Neural crest cell (in vitro differentiated cells): Measurements from ENCODE around the gene E4F1. TPM values are rescaled to one million over a fixed set of nuclear protein-coding genes. Genes with fewer than 3 reads are reported as not detected.

Experiments
- DNase-seq: peaks from one replicate; pipeline ENCODE4 v3.0.0; 2021; ENCODE audit warnings: low read depth, mixed read lengths, low spot score
- H3K27ac Mint-ChIP-seq: one replicate; pipeline ENCODE4 v1.8.0; 2021; ENCODE audit warnings: mild to moderate bottlenecking, mixed read lengths; ENCODE audit not compliant: unreplicated experiment
- H3K27me3 Mint-ChIP-seq: 2 replicates; pipeline ENCODE4 v1.8.0; 2021; ENCODE audit warnings: low read depth, mild to moderate bottlenecking, mixed read lengths
- H3K36me3 Mint-ChIP-seq: 2 replicates; pipeline ENCODE4 v1.8.0; 2021; ENCODE audit warnings: low read depth, mild to moderate bottlenecking, mixed read lengths
- H3K4me1 Mint-ChIP-seq: 2 replicates; pipeline ENCODE4 v1.8.0; 2021; ENCODE audit warnings: mixed read lengths
- H3K4me3 Mint-ChIP-seq: one replicate; pipeline ENCODE4 v1.8.0; 2021; ENCODE audit warnings: mild to moderate bottlenecking, mixed read lengths
- H3K9me3 Mint-ChIP-seq: 2 replicates; pipeline ENCODE4 v1.8.0; 2021; ENCODE audit warnings: mixed read lengths
- total RNA-seq: library from RNA; stranded (reverse); gene quantifications from 2 replicates; pipeline ENCODE4 v1.2.1, GENCODE V29; 2021
- TF ChIP-seq, protein P1 (sequence below): fragments of 200-600 bp; sonication (generic); conservative IDR thresholded peaks from 2 replicates; pipeline ENCODE4 v1.5.0; 2021; ENCODE audit warnings: antibody characterized with exemption, mild to moderate bottlenecking

Gene E4F1
- total RNA-seq, 1 donor from 2014 or later: 38.9 TPM

DNA sequence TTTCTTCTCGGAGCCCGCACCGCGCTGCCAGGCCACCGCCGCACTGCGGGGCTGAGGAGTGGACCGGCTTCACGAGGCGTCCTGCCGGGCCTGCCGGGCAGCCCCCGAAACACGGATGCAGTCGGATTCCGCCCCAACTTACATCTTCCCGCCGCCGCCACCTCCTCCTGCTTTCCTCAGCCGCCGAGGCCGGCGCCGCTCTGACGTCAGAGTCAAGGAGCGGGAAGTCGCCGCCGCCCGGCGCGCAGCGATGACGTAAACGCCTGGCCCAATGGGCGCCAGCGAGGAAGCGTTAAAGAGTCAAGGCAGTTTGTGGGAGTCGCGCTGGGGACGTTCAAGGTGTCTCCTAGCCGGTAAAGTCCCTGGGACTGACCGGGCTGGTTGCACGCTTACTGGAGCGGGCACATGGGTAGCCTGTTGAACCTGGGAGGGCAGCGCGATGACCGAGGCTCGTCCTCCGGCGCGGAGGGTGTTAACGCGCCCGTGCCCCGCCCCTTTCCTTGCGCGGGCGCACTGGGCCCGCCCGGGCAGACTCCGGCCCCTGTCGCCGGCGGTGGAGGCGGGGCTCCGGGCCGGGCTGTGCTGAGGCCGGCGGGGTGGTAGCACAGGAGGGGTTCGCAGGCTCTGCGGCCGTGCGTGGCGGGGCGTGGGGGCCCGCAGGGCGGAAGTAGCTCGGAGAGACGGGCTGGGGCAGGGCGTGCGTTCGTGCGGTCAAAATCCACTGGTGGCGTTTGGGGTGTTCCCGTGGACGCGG lies 44.7 kb downstream of the E4F1 start, which contains the start of gene RNPS1:
Gene RNPS1, minus strand, starts transcription at position 214 of the 754 bp plus-strand sequence. CDS start 3,483 bp downstream, outside the sequence.
- H3K4me3 Mint-ChIP-seq: peak within 1 kb of the TSS; percentile 98
- peak; percentile 93 for DNase-seq
- TF ChIP-seq, protein P1, sequence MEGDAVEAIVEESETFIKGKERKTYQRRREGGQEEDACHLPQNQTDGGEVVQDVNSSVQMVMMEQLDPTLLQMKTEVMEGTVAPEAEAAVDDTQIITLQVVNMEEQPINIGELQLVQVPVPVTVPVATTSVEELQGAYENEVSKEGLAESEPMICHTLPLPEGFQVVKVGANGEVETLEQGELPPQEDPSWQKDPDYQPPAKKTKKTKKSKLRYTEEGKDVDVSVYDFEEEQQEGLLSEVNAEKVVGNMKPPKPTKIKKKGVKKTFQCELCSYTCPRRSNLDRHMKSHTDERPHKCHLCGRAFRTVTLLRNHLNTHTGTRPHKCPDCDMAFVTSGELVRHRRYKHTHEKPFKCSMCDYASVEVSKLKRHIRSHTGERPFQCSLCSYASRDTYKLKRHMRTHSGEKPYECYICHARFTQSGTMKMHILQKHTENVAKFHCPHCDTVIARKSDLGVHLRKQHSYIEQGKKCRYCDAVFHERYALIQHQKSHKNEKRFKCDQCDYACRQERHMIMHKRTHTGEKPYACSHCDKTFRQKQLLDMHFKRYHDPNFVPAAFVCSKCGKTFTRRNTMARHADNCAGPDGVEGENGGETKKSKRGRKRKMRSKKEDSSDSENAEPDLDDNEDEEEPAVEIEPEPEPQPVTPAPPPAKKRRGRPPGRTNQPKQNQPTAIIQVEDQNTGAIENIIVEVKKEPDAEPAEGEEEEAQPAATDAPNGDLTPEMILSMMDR: no peak
- H3K36me3 Mint-ChIP-seq: peaks cover 5% of the 10 kb centered on the region
- H3K27ac Mint-ChIP-seq: peak within 1 kb of the TSS; percentile 100
- no peaks in the 10 kb centered on the region for H3K9me3 Mint-ChIP-seq
- H3K4me1 Mint-ChIP-seq: peaks cover 32% of the 10 kb centered on the region
- H3K27me3 Mint-ChIP-seq: no peaks in the 10 kb centered on the region

DNA sequence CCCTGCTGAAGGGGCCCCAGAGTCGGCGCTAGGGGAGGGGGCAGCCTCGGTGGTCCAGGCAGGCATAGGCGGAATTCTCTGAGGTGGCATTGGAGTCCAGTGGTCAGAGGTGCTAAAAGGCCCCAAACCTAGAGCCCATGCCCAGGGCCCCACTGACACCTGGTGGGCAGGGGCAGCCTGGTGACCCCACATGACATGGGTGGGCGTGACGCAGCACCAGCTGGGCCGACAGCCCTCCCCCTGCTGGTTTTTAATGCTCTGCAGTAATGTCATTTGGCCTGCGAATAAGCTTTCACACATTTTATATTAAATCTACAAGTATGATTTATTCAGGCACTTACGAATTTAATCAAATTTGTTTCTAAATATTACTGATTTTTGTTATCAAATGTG lies 46.7 kb downstream of the E4F1 start:
- Mint-ChIP-seq H3K4me3 (peak overlapping the region; percentile 98), H3K9me3 (no peaks in the 10 kb centered on the region), H3K36me3 (peaks cover under 1% of the 10 kb centered on the region), H3K4me1 (peaks cover 24% of the 10 kb centered on the region), H3K27me3 (no peaks in the 10 kb centered on the region), H3K27ac (no peak overlapping the region)
- no peak for DNase-seq
- TF ChIP-seq, protein P1: no peak

DNA sequence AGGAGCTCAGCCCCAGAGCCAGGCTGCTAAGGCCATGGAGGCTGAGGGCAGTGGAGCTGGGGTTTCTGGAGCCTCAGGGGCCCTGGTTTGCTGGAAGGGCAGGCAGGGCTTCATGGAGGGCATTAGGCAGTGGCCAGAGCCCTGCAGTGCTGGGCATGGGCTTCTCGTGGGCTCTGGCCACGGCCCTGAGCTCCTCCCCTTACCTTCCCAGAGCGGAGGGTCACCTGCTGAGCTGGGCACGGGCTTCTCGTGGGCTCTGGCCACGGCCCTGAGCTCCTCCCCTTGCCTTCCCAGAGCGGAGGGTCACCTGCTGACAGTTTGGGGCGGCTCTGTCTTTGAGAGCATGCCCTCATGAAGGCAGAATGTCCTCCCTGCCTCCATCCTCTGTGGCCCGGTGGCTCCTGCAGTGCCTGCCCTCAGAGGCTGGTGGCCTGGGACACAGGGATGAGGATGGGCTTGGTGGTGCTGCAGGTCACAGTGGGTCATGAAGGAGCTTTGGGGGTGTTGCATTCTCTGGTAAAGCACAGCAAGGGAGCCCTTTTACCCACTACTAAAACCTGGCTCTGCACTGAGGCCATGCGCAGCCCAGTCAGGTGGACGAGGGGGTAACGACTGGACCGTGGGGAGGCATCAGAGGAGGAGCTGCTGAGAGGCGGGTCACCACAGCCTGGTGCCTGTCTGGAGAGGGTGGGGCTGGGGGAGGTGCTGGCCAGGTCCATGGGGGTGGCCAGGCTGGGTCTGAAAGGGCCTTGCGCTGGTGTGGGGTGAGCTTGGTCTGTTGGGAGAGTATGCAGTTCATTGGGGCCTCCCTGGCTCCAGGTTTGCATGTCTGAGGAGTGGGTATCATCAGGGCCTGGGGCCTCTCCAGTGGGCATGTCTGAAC lies 47.4 kb downstream of the E4F1 start:
- H3K4me3 Mint-ChIP-seq: peak overlapping the region; percentile 98

DNA sequence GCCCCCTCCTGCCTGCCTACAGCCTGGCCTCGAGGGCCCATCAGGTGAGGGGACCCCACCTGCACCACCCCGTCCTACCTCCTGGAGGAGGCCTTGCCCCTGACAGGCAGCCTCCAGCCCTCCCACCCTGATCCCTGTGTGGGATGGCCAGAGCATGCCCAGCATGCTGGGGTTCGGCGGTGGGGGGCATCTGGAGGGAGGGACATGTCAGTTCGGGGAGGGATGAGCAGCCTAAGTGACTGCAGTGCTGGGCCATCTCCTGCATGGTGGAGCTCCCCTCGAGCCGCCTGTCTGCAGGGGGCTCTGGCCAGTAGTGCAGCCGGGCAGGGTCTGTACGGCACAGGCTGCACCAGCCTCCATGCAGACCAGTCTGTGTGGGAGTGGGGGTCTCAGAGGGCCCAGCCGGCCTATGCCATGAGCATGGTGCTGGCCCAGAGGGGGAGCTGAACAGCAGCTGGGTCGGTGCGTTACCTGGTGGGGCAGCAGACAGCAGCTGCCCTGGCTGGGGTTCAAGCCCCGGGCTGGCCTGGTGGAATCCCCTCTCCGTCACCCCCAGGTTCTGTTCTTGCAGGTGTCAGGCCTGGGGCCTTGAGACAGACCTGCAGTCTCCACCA lies 48.6 kb downstream of the E4F1 start:
- no peak for DNase-seq

More for the DNA sequence above, 47.4 kb downstream of the E4F1 start:
- Mint-ChIP-seq H3K27ac (no peak overlapping the region), H3K9me3 (no peaks in the 10 kb centered on the region), H3K27me3 (no peaks in the 10 kb centered on the region), H3K36me3 (no peaks in the 10 kb centered on the region), H3K4me1 (peaks cover 20% of the 10 kb centered on the region)
- DNase-seq: no peak
- TF ChIP-seq, protein P1: no peak

GRCh38 chr16:2273484-2273883 lies 50.1 kb downstream of the E4F1 start:
- Mint-ChIP-seq H3K9me3 (no peaks in the 10 kb centered on the region), H3K4me1 (peaks cover 8% of the 10 kb centered on the region), H3K27ac (no peak overlapping the region), H3K4me3 (peak overlapping the region; percentile 49), H3K36me3 (no peaks in the 10 kb centered on the region), H3K27me3 (no peaks in the 10 kb centered on the region)
- TF ChIP-seq, protein P1: no peak
- DNase-seq: no peak

More for the DNA sequence above, 48.6 kb downstream of the E4F1 start:
- Mint-ChIP-seq H3K27ac (no peak overlapping the region), H3K9me3 (no peaks in the 10 kb centered on the region), H3K4me3 (no peak overlapping the region), H3K27me3 (no peaks in the 10 kb centered on the region), H3K36me3 (no peaks in the 10 kb centered on the region), H3K4me1 (peaks cover 9% of the 10 kb centered on the region)
- TF ChIP-seq, protein P1: no peak
